GM12874 (cell line): ENCODE measurements around the gene PAPPA.

Experiments used
- TF ChIP-seq, protein P1 (sequence below): IDR thresholded peaks from 2 replicates; pipeline ENCODE4 v1.5.1; 2011; ENCODE audit warnings: low read depth, mild to moderate bottlenecking, control low read depth, low read length, moderate library complexity; ENCODE audit not compliant: insufficient read depth

The PAPPA gene

GRCh38 chr9:116124472-116125040, 29.0 kb upstream of the PAPPA start:
- TF ChIP-seq, protein P1, sequence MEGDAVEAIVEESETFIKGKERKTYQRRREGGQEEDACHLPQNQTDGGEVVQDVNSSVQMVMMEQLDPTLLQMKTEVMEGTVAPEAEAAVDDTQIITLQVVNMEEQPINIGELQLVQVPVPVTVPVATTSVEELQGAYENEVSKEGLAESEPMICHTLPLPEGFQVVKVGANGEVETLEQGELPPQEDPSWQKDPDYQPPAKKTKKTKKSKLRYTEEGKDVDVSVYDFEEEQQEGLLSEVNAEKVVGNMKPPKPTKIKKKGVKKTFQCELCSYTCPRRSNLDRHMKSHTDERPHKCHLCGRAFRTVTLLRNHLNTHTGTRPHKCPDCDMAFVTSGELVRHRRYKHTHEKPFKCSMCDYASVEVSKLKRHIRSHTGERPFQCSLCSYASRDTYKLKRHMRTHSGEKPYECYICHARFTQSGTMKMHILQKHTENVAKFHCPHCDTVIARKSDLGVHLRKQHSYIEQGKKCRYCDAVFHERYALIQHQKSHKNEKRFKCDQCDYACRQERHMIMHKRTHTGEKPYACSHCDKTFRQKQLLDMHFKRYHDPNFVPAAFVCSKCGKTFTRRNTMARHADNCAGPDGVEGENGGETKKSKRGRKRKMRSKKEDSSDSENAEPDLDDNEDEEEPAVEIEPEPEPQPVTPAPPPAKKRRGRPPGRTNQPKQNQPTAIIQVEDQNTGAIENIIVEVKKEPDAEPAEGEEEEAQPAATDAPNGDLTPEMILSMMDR: no peak

GRCh38 chr9:116133163-116133562, 20.4 kb upstream of the PAPPA start:
- TF ChIP-seq, protein P1: no peak

DNA sequence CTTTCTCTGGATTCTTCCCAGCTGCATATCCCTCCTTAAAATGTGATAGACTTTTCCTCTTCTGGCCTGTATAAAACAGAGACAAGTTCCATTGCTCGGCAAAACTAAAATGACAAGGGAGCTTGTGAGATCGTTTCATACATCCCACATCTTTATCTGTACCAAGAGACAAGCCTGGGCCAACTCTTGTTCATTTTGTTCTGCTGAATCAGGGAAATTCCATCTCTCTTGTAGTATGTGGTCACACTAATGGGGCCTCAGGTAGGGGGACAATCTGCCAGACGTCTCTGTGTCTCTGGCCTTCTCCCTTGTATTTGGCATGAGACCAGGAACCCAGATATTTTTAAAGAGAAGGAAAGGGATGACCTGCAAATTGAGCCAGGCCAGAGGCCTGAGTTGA, 18.6 kb upstream of the PAPPA start:
- TF ChIP-seq, protein P1: no peak

DNA sequence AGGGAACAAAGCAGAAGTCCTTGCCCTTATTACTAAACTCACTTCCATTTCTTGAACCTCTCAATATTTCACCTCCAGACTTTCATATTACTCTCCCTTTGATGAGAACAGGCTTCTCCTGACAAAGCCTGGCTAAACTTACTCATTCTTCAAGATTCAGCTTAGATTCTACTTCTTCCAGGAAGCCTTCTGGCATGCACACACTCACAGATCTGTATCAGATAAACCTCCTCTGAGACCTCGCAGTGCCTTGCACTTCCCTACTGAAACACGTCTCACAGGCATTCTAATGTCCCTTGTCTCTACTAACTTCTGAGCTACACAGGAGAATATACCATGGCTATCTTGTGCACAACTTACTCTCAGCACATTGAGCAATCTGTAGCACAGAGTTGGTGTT, 16.6 kb upstream of the PAPPA start:
- TF ChIP-seq, protein P1: no peak

GRCh38 chr9:116137581-116137980, 16.0 kb upstream of the PAPPA start:
- TF ChIP-seq, protein P1: no peak

DNA sequence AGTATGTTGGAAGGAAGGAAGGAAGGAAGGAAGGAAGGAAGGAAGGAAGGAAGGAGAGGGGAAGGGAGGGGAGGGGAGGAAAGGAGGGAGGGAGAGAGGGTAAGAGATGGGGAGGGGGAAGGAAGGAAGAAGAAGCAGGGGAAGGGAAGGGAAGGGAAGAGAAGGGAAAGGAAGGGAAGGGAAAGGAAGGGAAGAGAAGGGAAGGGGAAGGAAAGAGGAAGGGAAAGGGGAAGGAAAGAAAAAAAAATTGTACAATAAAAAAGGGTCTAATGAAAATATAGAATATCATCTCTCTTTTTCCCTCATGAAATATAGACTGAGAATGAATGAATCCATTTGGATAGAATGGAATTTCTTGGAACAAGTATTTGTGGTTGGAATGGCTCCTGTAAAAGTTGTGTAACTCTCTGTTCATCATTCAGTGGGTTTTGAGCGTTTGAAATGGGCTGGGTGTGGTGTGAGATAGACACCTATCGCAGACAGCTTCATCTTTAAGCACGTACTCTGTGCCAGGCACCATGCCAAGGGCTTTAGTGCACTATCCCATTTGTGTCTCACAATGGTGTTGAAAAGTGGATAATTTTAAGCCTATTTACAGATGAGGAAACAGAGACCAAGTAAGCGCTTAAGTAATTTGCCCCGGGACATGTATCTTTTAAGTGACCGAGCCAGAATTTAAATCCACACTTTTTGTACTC, 11.6 kb upstream of the PAPPA start:
- TF ChIP-seq, protein P1: no peak

DNA sequence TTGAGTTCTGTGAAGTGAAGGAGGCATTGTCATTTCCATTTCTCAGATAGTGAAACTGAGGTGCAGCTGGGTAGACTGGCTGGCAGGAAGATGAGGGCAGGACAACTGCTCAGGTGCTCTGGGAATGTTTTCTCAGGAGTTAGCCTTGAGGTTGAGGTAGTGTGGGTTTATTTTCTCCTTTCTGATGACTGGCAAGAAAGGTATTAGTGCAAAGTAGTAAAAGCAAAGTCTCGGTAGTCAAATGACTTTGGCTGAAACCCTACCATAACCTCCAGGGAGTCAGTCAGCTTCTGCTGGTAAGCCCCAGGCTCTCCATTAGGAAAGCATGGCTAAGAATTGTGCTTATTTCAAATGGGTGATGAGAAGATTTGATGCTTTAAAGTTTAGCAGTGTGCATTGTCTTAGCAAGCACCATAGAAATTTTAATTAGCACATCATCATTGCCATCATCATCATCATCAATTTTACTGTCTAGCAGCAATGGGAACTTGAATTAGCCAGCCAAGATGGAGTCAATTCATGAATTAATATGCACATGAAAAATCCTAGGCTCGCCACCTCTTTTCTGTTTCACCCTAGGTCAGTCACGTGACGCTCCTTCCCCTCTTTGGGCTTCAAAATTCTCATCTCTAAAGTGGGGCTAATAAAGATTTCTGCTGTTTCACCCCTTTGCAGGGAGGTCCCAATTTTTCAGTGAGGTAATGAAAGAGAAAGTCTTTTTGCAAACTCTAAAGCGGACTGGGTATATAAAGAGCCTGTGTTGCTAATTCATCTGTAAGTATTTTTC, 10.7 kb upstream of the PAPPA start:
- TF ChIP-seq, protein P1: no peak
